IMR-90 (cell line): Measurements from ENCODE around the gene LIMCH1. TPM values are rescaled to one million over a fixed set of nuclear protein-coding genes. Genes with fewer than 3 reads are reported as not detected.

ENCODE experiments used
- ATAC-seq: fragments of 200-7000 bp; cut with Tn5 transposase; 2 replicates; pipeline ENCODE4 v1.9.1; 2020; ENCODE audit warnings: low read depth, mild to moderate bottlenecking, moderate library complexity
- BruUV-seq: library from RNA; stranded (reverse); fragments of 400-500 nt; replicated peaks from 2 replicates; lab custom pipeline; 2021; lab: Mats Ljungman, UMichigan
- CTCF ChIA-PET: fragments of 300-600 bp; formaldehyde crosslinking; extraction: SDS; loops from one replicate; lab custom pipeline; 2021; ENCODE audit warnings: antibody characterized with exemption; lab: Yijun Ruan, JAX
- POLR2A ChIA-PET: fragments of 300-600 bp; sonication (Branson Sonifier 250); formaldehyde crosslinking; loops from one replicate; lab custom pipeline; 2022; ENCODE audit warnings: antibody characterized with exemption; ENCODE audit not compliant: unreplicated experiment; lab: Charles Lee
- DNase-seq: peaks from one replicate; pipeline ENCODE4 v3.0.0; 2013
- H2AFZ ChIP-seq: replicated peaks from 2 replicates; pipeline ENCODE3; 2013; ENCODE audit warnings: low read length, mild to moderate bottlenecking; ENCODE audit not compliant: poor library complexity
- H2AK5ac ChIP-seq: 2 replicates; pipeline ENCODE4 v1.6.1; 2013; ENCODE audit warnings: low read depth, low read length, inconsistent platforms
- H2AK9ac ChIP-seq: replicated peaks from 2 replicates; pipeline ENCODE3; 2013; ENCODE audit warnings: mild to moderate bottlenecking, low read depth, low read length, moderate library complexity; ENCODE audit not compliant: poor library complexity
- H2BK120ac ChIP-seq: 2 replicates; pipeline ENCODE4 v1.6.1; 2013; ENCODE audit warnings: low read depth, low read length, inconsistent platforms
- H2BK15ac ChIP-seq: 3 replicates; pipeline ENCODE4 v1.6.1; 2013; ENCODE audit warnings: low read depth, low read length, inconsistent platforms
- H2BK20ac ChIP-seq: 2 replicates; pipeline ENCODE4 v1.6.1; 2013; ENCODE audit warnings: low read depth, mild to moderate bottlenecking, inconsistent platforms, low read length, moderate library complexity
- H2BK5ac ChIP-seq: 2 replicates; pipeline ENCODE4 v1.6.1; 2013; ENCODE audit warnings: mild to moderate bottlenecking, low read depth, low read length, inconsistent platforms; ENCODE audit not compliant: poor library complexity, severe bottlenecking
- H3K14ac ChIP-seq: replicated peaks from 2 replicates; pipeline ENCODE4 v1.6.1; 2013; ENCODE audit warnings: low read depth, low read length, inconsistent platforms
- H3K18ac ChIP-seq: 2 replicates; pipeline ENCODE4 v1.6.1; 2013; ENCODE audit warnings: low read depth, low read length, control low read depth
- H3K23ac ChIP-seq: 2 replicates; pipeline ENCODE4 v1.6.1; 2013; ENCODE audit warnings: low read depth, low read length, inconsistent platforms
- H3K27ac ChIP-seq: 2 replicates; pipeline ENCODE4 v1.5.1; 2013; ENCODE audit warnings: mild to moderate bottlenecking, control low read depth, low read length; ENCODE audit not compliant: insufficient read depth
- H3K27me3 ChIP-seq: 2 replicates; pipeline ENCODE4 v1.6.1; 2013; ENCODE audit warnings: low read length; ENCODE audit not compliant: control insufficient read depth, insufficient read depth
- H3K36me3 ChIP-seq: 2 replicates; pipeline ENCODE4 v1.6.1; 2013; ENCODE audit warnings: low read length, mixed read lengths; ENCODE audit not compliant: control insufficient read depth, insufficient read depth
- H3K4ac ChIP-seq: 2 replicates; pipeline ENCODE4 v1.6.1; 2013; ENCODE audit warnings: low read depth, low read length, inconsistent platforms
- H3K4me1 ChIP-seq: 2 replicates; pipeline ENCODE4 v1.6.1; 2013; ENCODE audit warnings: low read length, mixed read lengths; ENCODE audit not compliant: control insufficient read depth, insufficient read depth
- H3K4me2 ChIP-seq: 2 replicates; pipeline ENCODE4 v1.6.1; 2013; ENCODE audit warnings: low read depth, mild to moderate bottlenecking, control low read depth, low read length, moderate library complexity
- H3K4me3 ChIP-seq: 2 replicates; pipeline ENCODE4 v1.5.1; 2013; ENCODE audit warnings: low read depth, mild to moderate bottlenecking, control low read depth, low read length, moderate library complexity; ENCODE audit not compliant: insufficient read depth
- H3K56ac ChIP-seq: 2 replicates; pipeline ENCODE4 v1.6.1; 2013; ENCODE audit warnings: low read length, inconsistent platforms; ENCODE audit not compliant: insufficient read depth; ENCODE audit errors: extremely low read depth
- H3K79me1 ChIP-seq, 2 experiments: 2 replicates each; pipeline ENCODE4 v1.6.1; 2013; ENCODE audit warnings: low read length in 2 of 2, inconsistent platforms in 1 of 2, low read depth in 1 of 2
- H3K9ac ChIP-seq: 2 replicates; pipeline ENCODE4 v1.6.1; 2013; ENCODE audit warnings: low read depth, low read length, control low read depth
- H3K9me1 ChIP-seq: 2 replicates; pipeline ENCODE4 v1.6.1; 2013; ENCODE audit warnings: low read length, inconsistent platforms; ENCODE audit not compliant: insufficient read depth
- H3K9me3 ChIP-seq: 2 replicates; pipeline ENCODE4 v1.6.1; 2013; ENCODE audit warnings: low read length; ENCODE audit not compliant: control insufficient read depth, insufficient read depth
- H4K20me1 ChIP-seq: 2 replicates; pipeline ENCODE4 v1.6.1; 2013; ENCODE audit warnings: low read length, inconsistent platforms; ENCODE audit not compliant: insufficient read depth
- H4K5ac ChIP-seq: 2 replicates; pipeline ENCODE4 v1.6.1; 2013; ENCODE audit warnings: mild to moderate bottlenecking, low read depth, low read length, control low read depth
- H4K8ac ChIP-seq, 2 experiments: 2 replicates each; pipeline ENCODE4 v1.6.1; 2013; ENCODE audit warnings: low read depth in 2 of 2, low read length in 2 of 2, control low read depth in 1 of 2, inconsistent platforms in 1 of 2
- H4K91ac ChIP-seq: 2 replicates; pipeline ENCODE4 v1.6.1; 2013; ENCODE audit warnings: low read depth, low read length, inconsistent platforms; ENCODE audit not compliant: insufficient read depth
- BHLHE40 ChIP-seq: fragments of 150-350 bp; IDR thresholded peaks from 2 replicates; pipeline ENCODE4 v1.6.1; 2016; ENCODE audit warnings: mild to moderate bottlenecking, low read depth, low read length
- CEBPB ChIP-seq: IDR thresholded peaks from 2 replicates; pipeline ENCODE4 v1.6.1; 2012; ENCODE audit warnings: low read depth, low read length, improper control_type of control experiment
- CHD1 ChIP-seq: IDR thresholded peaks from 2 replicates; pipeline ENCODE4 v1.6.1; 2012; ENCODE audit warnings: low read depth, low read length, improper control_type of control experiment
- FOS ChIP-seq: fragments of 150-350 bp; IDR thresholded peaks from 2 replicates; pipeline ENCODE4 v1.6.1; 2016; ENCODE audit warnings: low read depth, low read length
- MAZ ChIP-seq: IDR thresholded peaks from 2 replicates; pipeline ENCODE4 v1.6.1; 2012; ENCODE audit warnings: low read depth, mild to moderate bottlenecking, low read length, improper control_type of control experiment, moderate library complexity, borderline replicate concordance
- MXI1 ChIP-seq: IDR thresholded peaks from 2 replicates; pipeline ENCODE4 v1.6.1; 2012; ENCODE audit warnings: low read depth, mild to moderate bottlenecking, low read length, moderate library complexity, borderline replicate concordance
- NFE2L2 ChIP-seq: fragments of 150-350 bp; IDR thresholded peaks from 2 replicates; pipeline ENCODE4 v1.6.1; 2016; ENCODE audit warnings: low read depth, mild to moderate bottlenecking, low read length
- POLR2A ChIP-seq: IDR thresholded peaks from 2 replicates; pipeline ENCODE4 v1.6.1; 2012; ENCODE audit warnings: mild to moderate bottlenecking, low read depth, low read length
- RAD21 ChIP-seq: IDR thresholded peaks from 2 replicates; pipeline ENCODE4 v1.6.1; 2012; ENCODE audit warnings: low read length, improper control_type of control experiment
- RCOR1 ChIP-seq: IDR thresholded peaks from 2 replicates; pipeline ENCODE4 v1.6.1; 2012; ENCODE audit warnings: mild to moderate bottlenecking, low read length, improper control_type of control experiment; ENCODE audit not compliant: insufficient replicate concordance
- RFX5 ChIP-seq: IDR thresholded peaks from 2 replicates; pipeline ENCODE4 v1.8.0; 2012; ENCODE audit warnings: low read depth, mild to moderate bottlenecking, low read length, moderate library complexity
- SMC3 ChIP-seq: fragments of 150-350 bp; IDR thresholded peaks from 2 replicates; pipeline ENCODE4 v1.6.1; 2016; ENCODE audit warnings: low read depth, mild to moderate bottlenecking, antibody characterized with exemption, low read length, moderate library complexity
- WGBS, 2 experiments: methylation state at CpG; one replicate each; pipeline versions ENCODE4 v1.1.5 to v1.1.7; 2013; ENCODE audit warnings: missing lambda C conversion rate in 2 of 2; ENCODE audit not compliant: insufficient read length in 1 of 2; ENCODE audit errors: extremely low coverage in 2 of 2; 5-methylcytosine and 5-hydroxymethylcytosine counted together
- dilution Hi-C: fragments of 300-500 bp; cut with HindIII; formaldehyde crosslinking; loops from one replicate; pipeline ENCODE4 v1.14.3; 2018; ENCODE audit warnings: low sequenced_read_pairs; ENCODE audit not compliant: unreplicated experiment
- in situ Hi-C: fragments of 300-500 bp; cut with MboI; formaldehyde crosslinking; loops from 3 replicates; pipeline ENCODE4 v1.14.3; 2019; ENCODE audit warnings: low sequenced_read_pairs, inconsistent platforms, mixed read lengths
- intact Hi-C: fragments of 100-400 bp; cut with micrococcal nuclease; formaldehyde crosslinking; loops from 2 replicates; pipeline ENCODE4 v1.10.0; 2022
- polyA plus RNA-seq, 3 experiments: library from polyadenylated mRNA; depleted of rRNA; stranded (reverse); fragments of >200 nt; gene quantifications; 2 replicates each; pipeline ENCODE4 v1.2.3, GENCODE V29; 2012; ENCODE audit warnings: low replicate concordance in 1 of 3
- total RNA-seq: library from RNA; depleted of rRNA; stranded (reverse); fragments of >200 nt; gene quantifications from 2 replicates; pipeline ENCODE4 v1.2.3, GENCODE V29; 2012
- TF ChIP-seq, protein P1 (sequence below): conservative IDR thresholded peaks from 2 replicates; pipeline ENCODE4 v1.5.1; 2012; ENCODE audit warnings: mild to moderate bottlenecking, low read depth, low read length, improper control_type of control experiment
- TF ChIP-seq, protein P2 (sequence below): fragments of 150-350 bp; IDR thresholded peaks from 2 replicates; pipeline ENCODE4 v1.6.1; 2017; ENCODE audit warnings: mild to moderate bottlenecking, antibody characterized with exemption, low read length, low read depth
- TF ChIP-seq, protein P3 (sequence below): fragments of 150-350 bp; IDR thresholded peaks from 2 replicates; pipeline ENCODE4 v1.6.1; 2016; ENCODE audit warnings: low read depth, mild to moderate bottlenecking, low read length, moderate library complexity, borderline replicate concordance

The LIMCH1 gene
- total and polyA plus RNA-seq, 2 of the 4 experiments (the other 2 are of a cell fraction) = 0.89 to 2.9 TPM

GRCh38 chr4:41741354-41741753, 203.4 kb downstream of the LIMCH1 start:
- no peak overlapping the region for H3K23ac ChIP-seq
- in situ Hi-C loops = no loop called here
- no peak overlapping the region for H4K91ac ChIP-seq
- CTCF ChIA-PET = interaction anchor here (0.5 kb wide), 1 partner anchor 475 kb away, joined by 5 read pairs; no protein-coding TSS in a partner anchor
- H3K36me3 ChIP-seq = no peaks in the 10 kb centered on the region
- H2BK120ac ChIP-seq = no peak overlapping the region
- intact Hi-C loops = no loop called here
- H3K4me1 ChIP-seq = no peaks in the 10 kb centered on the region; the same call in 1 of the 2 replicates
- H3K4ac ChIP-seq = no peak overlapping the region
- H3K27me3 ChIP-seq = peaks cover 60% of the 10 kb centered on the region
- TF ChIP-seq FOS (no peak), MXI1 (no peak), MAZ (no peak), CEBPB (no peak), POLR2A (no peak), RFX5 (no peak), RCOR1 (no peak), NFE2L2 (no peak), BHLHE40 (no peak), RAD21 (no peak), SMC3 (no peak), CHD1 (no peak)
- TF ChIP-seq, protein P1, sequence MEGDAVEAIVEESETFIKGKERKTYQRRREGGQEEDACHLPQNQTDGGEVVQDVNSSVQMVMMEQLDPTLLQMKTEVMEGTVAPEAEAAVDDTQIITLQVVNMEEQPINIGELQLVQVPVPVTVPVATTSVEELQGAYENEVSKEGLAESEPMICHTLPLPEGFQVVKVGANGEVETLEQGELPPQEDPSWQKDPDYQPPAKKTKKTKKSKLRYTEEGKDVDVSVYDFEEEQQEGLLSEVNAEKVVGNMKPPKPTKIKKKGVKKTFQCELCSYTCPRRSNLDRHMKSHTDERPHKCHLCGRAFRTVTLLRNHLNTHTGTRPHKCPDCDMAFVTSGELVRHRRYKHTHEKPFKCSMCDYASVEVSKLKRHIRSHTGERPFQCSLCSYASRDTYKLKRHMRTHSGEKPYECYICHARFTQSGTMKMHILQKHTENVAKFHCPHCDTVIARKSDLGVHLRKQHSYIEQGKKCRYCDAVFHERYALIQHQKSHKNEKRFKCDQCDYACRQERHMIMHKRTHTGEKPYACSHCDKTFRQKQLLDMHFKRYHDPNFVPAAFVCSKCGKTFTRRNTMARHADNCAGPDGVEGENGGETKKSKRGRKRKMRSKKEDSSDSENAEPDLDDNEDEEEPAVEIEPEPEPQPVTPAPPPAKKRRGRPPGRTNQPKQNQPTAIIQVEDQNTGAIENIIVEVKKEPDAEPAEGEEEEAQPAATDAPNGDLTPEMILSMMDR = no peak
- TF ChIP-seq, protein P2, sequence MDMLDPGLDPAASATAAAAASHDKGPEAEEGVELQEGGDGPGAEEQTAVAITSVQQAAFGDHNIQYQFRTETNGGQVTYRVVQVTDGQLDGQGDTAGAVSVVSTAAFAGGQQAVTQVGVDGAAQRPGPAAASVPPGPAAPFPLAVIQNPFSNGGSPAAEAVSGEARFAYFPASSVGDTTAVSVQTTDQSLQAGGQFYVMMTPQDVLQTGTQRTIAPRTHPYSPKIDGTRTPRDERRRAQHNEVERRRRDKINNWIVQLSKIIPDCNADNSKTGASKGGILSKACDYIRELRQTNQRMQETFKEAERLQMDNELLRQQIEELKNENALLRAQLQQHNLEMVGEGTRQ = no peak
- TF ChIP-seq, protein P3, sequence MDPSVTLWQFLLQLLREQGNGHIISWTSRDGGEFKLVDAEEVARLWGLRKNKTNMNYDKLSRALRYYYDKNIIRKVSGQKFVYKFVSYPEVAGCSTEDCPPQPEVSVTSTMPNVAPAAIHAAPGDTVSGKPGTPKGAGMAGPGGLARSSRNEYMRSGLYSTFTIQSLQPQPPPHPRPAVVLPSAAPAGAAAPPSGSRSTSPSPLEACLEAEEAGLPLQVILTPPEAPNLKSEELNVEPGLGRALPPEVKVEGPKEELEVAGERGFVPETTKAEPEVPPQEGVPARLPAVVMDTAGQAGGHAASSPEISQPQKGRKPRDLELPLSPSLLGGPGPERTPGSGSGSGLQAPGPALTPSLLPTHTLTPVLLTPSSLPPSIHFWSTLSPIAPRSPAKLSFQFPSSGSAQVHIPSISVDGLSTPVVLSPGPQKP = no peak
- no peak overlapping the region for H3K14ac ChIP-seq
- POLR2A ChIA-PET = no interaction called here
- H2AK5ac ChIP-seq = no peak overlapping the region
- no peaks in the 10 kb centered on the region for H4K20me1 ChIP-seq
- H3K9me3 ChIP-seq = peaks cover 15% of the 10 kb centered on the region
- no peak overlapping the region for H2AK9ac ChIP-seq
- DNase-seq (no peak), ATAC-seq (no peak)
- H3K56ac ChIP-seq = no peak overlapping the region
- H3K27ac ChIP-seq = no peak overlapping the region
- H2AFZ ChIP-seq = no peak overlapping the region
- no TSS peak for BruUV-seq
- H3K79me1 ChIP-seq = no peaks in the 10 kb centered on the region
- no CpG with 5 or more reads among the region's 2 CpGs for WGBS, 2 experiments
- no peak overlapping the region for H3K9ac ChIP-seq
- H4K8ac ChIP-seq = no peak overlapping the region
- no peak overlapping the region for H2BK15ac ChIP-seq
- H2BK20ac ChIP-seq = no peak overlapping the region
- H3K18ac ChIP-seq = no peak overlapping the region
- H4K5ac ChIP-seq = no peak overlapping the region
- H2BK5ac ChIP-seq = no peak overlapping the region
- dilution Hi-C loops = no loop called here
- no peak overlapping the region for H3K4me2 ChIP-seq
- H3K9me1 ChIP-seq = no peaks in the 10 kb centered on the region
- no peak overlapping the region for H3K4me3 ChIP-seq
